Measurements from ENCODE around the gene LARGE1. TPM values are rescaled to one million over a fixed set of nuclear protein-coding genes. Genes with fewer than 3 reads are reported as not detected.

Gene LARGE1
- total RNA-seq, 1 donor from 2014 or later = 22.6 TPM

DNA sequence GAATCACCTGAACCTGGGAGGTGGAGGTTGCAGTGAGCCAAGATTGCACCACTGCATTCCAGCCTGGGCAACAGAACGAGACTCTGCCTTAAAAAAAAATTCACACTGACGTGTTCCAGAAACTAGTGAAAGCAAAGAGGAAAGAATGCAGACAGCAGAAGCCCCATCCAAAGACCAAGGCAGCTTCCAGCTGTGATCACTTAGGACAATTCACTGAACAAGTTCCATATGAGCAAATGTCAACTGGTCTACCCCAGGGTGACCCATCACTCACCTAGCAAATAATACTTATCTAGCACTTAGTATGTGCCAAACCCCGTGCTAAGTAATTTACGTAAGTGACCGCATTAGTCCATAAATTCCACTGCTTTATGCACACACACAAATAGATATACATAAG is 138.9 kb downstream of the LARGE1 start:
- DNase-seq (ENCODE audit: low read depth) = no peak

- no peak for DNase-seq (ENCODE audit: low read depth)
Observed at GRCh38 chr22:33780531-33781136, 139.6 kb downstream of the LARGE1 start.

- DNase-seq (ENCODE audit: low read depth) = no peak
Observed at GRCh38 chr22:33779243-33779642, 141.0 kb downstream of the LARGE1 start.

- no peak for DNase-seq (ENCODE audit: low read depth)
Observed at GRCh38 chr22:33776491-33776890, 143.8 kb downstream of the LARGE1 start.

GRCh38 chr22:33774781-33775180 is 145.5 kb downstream of the LARGE1 start:
- DNase-seq (ENCODE audit: low read depth) = no peak

DNA sequence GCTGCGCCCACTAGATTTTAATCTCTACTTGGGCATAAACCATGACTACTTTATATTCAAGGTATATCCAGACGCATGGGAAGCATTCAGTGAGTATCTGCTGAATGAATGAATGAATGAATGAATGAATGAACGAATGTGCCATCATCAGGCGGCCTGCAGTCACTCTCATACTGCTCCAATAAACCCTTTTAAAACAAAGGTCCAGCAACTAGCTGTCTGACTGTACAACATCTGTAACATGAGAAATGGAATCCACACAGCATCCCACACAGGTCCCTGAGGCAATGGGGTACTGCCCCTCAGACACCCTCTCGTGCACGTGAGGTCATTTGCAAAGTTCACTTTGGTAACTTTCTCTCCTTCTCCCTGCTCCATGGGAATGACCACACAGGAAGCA is 147.5 kb downstream of the LARGE1 start:
- DNase-seq (ENCODE audit: low read depth) = no peak

DNA sequence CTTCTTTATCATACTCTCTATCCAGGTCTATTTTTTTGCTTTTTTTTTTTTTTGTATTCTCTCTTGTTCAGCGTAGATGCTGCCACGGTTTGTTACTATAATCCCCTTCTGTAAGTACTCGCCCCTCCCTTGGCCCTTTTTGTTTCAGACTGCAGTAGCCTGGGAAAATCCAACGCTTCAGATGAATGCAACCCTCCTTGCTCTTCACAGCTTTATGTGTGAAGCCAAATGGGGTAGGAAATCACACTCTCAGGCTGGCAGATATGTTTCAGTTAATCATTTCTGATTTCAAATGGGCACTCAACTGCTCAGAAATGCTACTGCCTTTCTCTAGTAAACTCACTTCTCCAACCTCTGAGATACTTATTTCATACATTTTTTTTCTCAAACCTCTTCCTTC is 149.1 kb downstream of the LARGE1 start:
- DNase-seq (ENCODE audit: low read depth) = no peak

DNA sequence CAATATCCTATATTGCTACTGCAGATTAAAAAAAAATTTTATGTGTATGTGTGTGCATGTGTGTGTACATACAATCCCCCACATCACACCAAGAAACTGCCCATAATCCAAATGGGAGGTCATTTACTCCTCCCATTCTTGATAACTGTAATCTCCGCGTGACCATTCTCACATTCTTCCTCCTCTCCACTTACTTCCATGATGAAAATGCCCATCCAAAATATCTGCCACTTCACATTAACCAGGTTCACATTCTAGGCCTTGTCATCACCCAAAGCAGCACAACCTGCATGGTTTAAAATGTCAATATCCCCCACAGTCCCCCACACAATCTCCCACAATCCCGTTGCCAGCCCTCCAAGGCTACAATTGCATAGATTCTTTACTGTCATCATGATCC is 149.6 kb downstream of the LARGE1 start:
- DNase-seq (ENCODE audit: low read depth) = no peak

GRCh38 chr22:33766091-33766490 is 154.2 kb downstream of the LARGE1 start:
- DNase-seq (ENCODE audit: low read depth) = no peak

DNA sequence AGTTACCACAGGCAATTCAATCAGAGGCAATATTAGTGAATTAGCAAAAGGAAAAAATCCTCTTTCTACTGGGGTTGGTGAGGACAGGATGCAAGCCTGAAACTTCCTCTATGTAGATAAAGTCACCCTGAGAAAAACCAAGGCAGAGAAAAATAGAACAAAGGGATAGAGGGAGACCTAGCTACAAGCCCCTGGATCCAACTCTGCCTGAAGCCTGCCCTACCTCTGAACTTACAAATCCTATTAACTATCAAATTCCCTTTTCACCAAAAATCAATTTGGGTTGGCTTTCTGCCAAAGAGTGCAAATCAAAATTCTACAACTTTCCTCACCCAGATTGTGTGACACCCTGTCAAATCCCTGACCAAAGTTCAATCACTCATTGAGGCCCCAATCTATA is 161.3 kb downstream of the LARGE1 start:
- DNase-seq (ENCODE audit: low read depth) = no peak

GRCh38 chr22:33757802-33758483 is 162.3 kb downstream of the LARGE1 start:
- DNase-seq (ENCODE audit: low read depth) = no peak

DNA sequence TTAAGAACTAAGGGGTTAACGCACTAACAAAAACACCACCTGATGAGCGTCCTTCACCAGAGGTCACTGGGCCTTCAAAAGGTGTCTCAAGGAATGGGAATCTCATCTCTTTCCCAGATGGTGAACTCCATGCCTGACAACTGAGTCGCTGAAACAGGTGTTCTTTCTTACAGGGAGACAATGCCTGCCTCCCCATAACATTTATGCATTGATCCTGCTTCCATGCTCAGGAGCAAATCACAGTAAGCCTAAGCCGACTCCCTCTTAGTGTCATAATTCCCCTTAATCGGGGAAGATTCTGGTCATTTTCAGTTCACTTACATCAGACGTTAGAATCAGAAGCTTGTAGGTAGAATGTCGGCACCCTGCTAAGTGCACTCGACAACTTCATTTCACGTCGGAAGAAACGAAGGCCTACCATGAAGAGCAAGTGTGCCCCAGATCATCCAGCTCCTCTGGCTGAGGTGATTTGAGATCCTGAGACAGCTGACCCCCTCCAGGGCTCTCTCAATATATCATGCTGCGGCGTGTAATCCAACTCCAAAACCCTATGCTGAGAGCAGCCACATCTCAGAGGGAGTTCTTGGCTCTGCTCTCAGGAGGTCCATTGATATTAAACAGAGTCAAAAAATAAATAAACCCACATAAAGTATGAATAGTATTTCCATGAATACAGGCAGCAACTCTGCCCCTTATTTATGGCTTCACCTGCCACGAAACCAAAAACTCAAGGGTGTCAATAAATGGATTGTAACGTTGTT is 163.1 kb downstream of the LARGE1 start:
- peak; percentile 15 for DNase-seq (ENCODE audit: low read depth)

DNA sequence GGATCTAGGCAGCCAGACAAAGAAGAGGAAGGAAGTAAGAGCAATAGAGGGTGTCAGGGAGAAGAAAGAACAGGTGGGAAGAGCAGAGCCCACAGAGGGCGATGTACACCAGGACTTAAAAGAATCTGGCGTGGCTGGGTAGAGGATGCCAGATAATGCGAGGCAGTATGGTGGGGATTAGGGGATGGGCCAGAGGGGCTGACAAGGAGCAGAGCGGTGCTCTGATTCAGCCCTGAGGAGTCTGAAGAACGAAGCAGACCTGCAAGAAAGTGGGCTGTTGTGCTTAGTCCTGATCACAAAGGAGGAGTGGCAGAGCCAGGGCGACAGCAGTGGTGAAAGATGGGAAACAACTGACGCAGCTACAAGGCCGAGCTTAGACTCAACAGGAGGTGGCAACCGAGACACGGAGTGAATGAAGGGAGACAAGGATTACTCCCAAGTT is 163.7 kb downstream of the LARGE1 start:
- peak; percentile 23 for DNase-seq (ENCODE audit: low read depth)

DNA sequence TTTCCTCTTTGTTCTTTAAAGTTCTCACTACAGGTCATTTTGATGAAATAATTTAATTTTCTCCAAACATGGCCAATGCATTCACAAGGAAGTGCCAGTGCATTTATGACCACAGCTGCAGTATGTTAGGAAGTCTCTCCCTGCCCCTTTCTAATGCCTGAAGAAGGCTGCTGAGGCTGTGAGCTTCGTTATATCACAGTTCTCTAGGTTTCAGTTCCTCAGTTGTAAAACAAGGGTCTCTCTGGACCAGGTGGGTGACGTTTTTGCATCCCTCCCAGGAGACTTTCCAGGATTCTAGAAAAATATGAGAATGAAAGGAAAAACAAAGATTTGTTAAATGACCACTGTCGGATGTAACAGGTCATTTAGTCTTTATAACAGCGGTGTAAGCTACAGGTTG is 171.6 kb downstream of the LARGE1 start:
- DNase-seq (ENCODE audit: low read depth) = no peak

DNA sequence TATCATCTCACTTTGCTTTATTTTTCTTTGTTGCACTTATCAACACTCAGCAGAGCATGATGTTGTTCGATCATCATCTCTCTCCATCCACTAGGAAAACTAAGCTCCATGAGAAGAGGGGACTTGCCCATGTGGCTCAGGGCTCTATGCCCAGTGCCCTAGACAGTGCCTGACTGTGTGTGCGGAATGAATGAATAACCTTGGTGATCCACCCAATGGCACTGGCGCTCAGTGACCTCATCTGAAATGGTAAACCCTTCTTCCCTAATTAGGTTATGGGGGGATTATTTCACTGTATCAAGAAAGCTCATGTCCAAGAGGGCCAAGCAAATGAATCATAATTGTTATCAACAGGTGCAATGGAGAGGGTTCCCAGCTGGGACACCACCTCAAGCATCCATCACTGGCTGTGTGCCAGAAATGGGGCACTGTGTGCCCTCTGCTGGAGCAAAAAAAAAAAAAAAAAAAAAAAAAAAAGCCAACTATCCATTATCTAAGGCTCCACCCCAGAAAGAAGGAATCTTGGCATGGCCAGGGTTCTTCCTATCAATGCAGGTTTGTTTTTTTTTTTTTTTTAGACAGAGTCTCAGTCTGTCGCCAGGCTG is 172.6 kb downstream of the LARGE1 start:
- peak; percentile 92 for DNase-seq (ENCODE audit: low read depth)

- DNase-seq (ENCODE audit: low read depth) = no peak
Observed at GRCh38 chr22:33747029-33747428, 173.2 kb downstream of the LARGE1 start.

DNA sequence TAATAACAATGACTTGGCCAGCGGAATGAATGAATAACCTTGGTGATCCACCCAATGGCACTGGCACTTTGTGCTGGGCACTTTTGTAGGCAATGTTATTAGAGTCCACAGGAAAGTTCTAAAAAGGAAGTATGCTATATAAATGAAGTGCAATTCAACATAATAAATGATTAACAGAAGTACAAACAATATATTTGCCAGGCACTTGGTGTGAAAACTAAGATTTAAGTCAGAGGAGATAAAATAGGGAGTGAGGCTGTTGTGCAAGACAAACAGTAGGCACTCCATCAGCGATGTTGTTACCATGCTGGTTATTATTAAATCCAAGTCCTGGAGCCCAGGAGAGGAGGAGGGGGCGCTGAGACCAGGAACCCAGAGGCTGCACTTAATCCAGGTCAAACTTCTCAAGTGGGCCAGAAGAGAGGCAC is 173.8 kb downstream of the LARGE1 start:
- no peak for DNase-seq (ENCODE audit: low read depth)

GRCh38 chr22:33745501-33745900 is 174.8 kb downstream of the LARGE1 start:
- DNase-seq (ENCODE audit: low read depth) = no peak

GRCh38 chr22:33743756-33744155 is 176.5 kb downstream of the LARGE1 start:
- no peak for DNase-seq (ENCODE audit: low read depth)

DNA sequence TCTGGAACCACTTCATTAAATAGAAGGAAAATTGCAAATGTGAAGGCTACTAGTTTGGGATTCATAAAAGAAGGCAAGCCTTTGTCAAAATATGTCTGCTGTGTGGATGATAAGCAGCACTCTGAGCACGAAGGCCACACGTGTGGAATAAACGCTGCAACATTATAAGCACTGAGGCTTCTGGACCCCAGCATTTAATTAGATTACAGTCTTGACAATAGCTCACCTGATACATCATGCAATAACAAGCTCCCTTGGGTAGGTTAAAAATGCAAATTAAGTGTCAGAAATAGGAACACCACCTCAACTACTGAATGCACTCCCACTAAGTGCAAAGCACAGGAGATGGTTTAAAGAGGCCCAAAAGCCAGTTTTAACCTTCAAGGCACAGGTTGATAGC is 179.3 kb downstream of the LARGE1 start:
- no peak for DNase-seq (ENCODE audit: low read depth)

- no peak for DNase-seq (ENCODE audit: low read depth)
Observed at GRCh38 chr22:33739516-33739915, 180.8 kb downstream of the LARGE1 start.

DNA sequence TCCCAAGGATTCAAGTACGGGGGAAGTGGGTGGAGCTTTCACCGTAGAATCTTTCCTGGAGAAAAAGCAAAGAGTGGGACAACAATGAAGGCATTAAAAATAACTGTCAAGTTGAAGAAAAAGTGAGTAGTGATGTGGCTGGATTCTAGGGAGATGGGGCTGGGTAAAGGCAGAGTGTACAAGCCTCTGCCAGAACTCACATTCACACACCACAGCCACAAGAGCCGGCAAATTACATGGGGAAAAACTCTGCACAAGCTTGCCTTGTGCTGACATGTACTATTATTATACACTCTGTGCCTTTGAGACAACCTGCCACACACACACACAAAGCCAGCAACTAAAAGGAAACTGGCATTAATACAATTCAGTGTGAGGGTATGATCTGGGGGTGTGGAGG is 182.6 kb downstream of the LARGE1 start:
- no peak for DNase-seq (ENCODE audit: low read depth)

Data from myocyte (in vitro differentiated cells).